Psoas muscle (tissue), 8 donors: Measurements from ENCODE around the gene PPL. TPM values are rescaled to one million over a fixed set of nuclear protein-coding genes. Genes with fewer than 3 reads are reported as not detected.
"Not testable (repeated sequence)": the region's sequence is repeated elsewhere in the genome, so short reads cannot be mapped to it uniquely, and the experiment has no call there.

Source experiments
- ATAC-seq, 4 donors: fragments of 200-7000 bp; cut with Tn5 transposase; one replicate each; pipeline ENCODE4 v1.9.1; 2020; ENCODE audit warnings: moderate library complexity in 3 of 4, mild to moderate bottlenecking in 2 of 4
- DNase-seq, 2 donors: peaks; one replicate each; pipeline ENCODE4 v3.0.0-alpha.2; 2020
- H3K27ac ChIP-seq: fragments of 200-600 bp; one replicate; pipeline ENCODE4 v1.8.0; 2022
- H3K27me3 ChIP-seq, 3 donors: fragments of 200-600 bp in 1 of 3; one replicate each; pipeline versions ENCODE4 v1.6.1 to v1.8.0; 2013 to 2022; ENCODE audit warnings: low read length in 2 of 3, mild to moderate bottlenecking in 2 of 3, moderate library complexity in 1 of 3; ENCODE audit not compliant: insufficient read depth in 3 of 3
- H3K36me3 ChIP-seq, 2 donors: fragments of 200-600 bp in 1 of 2; one replicate each; pipeline versions ENCODE4 v1.6.1 to v1.8.0; 2013 to 2022; ENCODE audit warnings: low read depth in 1 of 2, mild to moderate bottlenecking in 1 of 2, moderate library complexity in 1 of 2; ENCODE audit not compliant: insufficient read depth in 1 of 2
- H3K4me1 ChIP-seq: fragments of 200-600 bp; one replicate; pipeline ENCODE4 v1.8.0; 2022
- H3K4me3 ChIP-seq: fragments of 200-600 bp; one replicate; pipeline ENCODE4 v1.8.0; 2022; ENCODE audit warnings: mild to moderate bottlenecking
- H3K9me3 ChIP-seq: fragments of 200-600 bp; one replicate; pipeline ENCODE4 v1.8.0; 2022
- CTCF ChIP-seq: fragments of 200-600 bp; IDR thresholded peaks from one replicate; pipeline ENCODE4 v1.8.0; 2022; ENCODE audit warnings: antibody characterized with exemption
- WGBS, 3 donors: extraction: QIAGEN DNeasy Blood & Tissue Kit; methylation state at CpG; one replicate each; pipeline versions ENCODE4 v1.1.6 to v1.1.7; 2013; 5-methylcytosine and 5-hydroxymethylcytosine counted together
- intact Hi-C, 2 donors: fragments of 100-400 bp; cut with DNase I; formaldehyde crosslinking; loops; one replicate each; pipeline versions ENCODE4 v1.11.0 to v1.14.2; 2022
- polyA plus RNA-seq, 3 donors: library from polyadenylated mRNA; stranded (reverse); fragments of 200-250 nt; gene quantifications; one replicate each; pipeline ENCODE4 v1.2.3, GENCODE V29; 2013
- total RNA-seq, 4 donors: library from RNA; stranded (reverse); fragmentation: NEBNext Ultra II Directional in 2 of 4; extraction: Animal tissue kit (Norgen Biotek cat#: 25700) in 2 of 4; gene quantifications; one replicate each; pipeline versions ENCODE4 v1.2.1 to v1.2.4, GENCODE V29; 2021 to 2023
- donor health status: healthy with polysubstance abuse.
- donor health status: DM: no; HTN: no; CAD: no; lungs with moderate emphysema.
- donor health status: Bipolar disorder and iron deficiency.
- donor health status: healthy.
- donor health status: DM: yes; HTN: yes; CAD: no.
- donor health status: DM: no; HTN: no; CAD: no.
- donor health status: DM: no; HTN: no; CAD: no.
- donor health status: DM: yes; HTN: yes; CAD: no.

Gene PPL
- total and polyA plus RNA-seq, 7 donors = 2.4 to 7.2 (median 4.4) TPM

GRCh38 chr16:4898811-4899473, 38.0 kb downstream of the PPL start:
- H3K4me1 ChIP-seq = no peaks in the 10 kb centered on the region
- ATAC-seq (no peak), DNase-seq (no peak)
- 90 to 92% (median 90%) methylated on average over 26 to 28 of the region's 28 CpGs for WGBS, 3 donors
- intact Hi-C loops = no loop called here
- no peaks in the 10 kb centered on the region for H3K27me3 ChIP-seq
- peaks cover 0 to under 1% of the 10 kb centered on the region in 2 donors for H3K36me3 ChIP-seq
- TF ChIP-seq CTCF = no peak
- no peak overlapping the region for H3K27ac ChIP-seq
- no peak overlapping the region for H3K4me3 ChIP-seq
- no peaks in the 10 kb centered on the region for H3K9me3 ChIP-seq

GRCh38 chr16:4897328-4897727, 39.6 kb downstream of the PPL start:
- Histone ChIP-seq H3K27ac (no peak overlapping the region), H3K4me3 (no peak overlapping the region), H3K4me1 (no peaks in the 10 kb centered on the region), H3K27me3 (no peaks in the 10 kb centered on the region), H3K36me3 (peaks cover 0 to 4% of the 10 kb centered on the region in 2 donors), H3K9me3 (no peaks in the 10 kb centered on the region)
- 92 to 96% (median 93%) methylated on average over 7 of the region's 7 CpGs for WGBS, 3 donors
- ATAC-seq (no peak), DNase-seq (no peak)
- no peak for TF ChIP-seq CTCF
- intact Hi-C loops = no loop called here

- DNase-seq, H3K4me3 ChIP-seq, H3K27me3 ChIP-seq, H3K27ac ChIP-seq, H3K9me3 ChIP-seq, intact Hi-C loops, H3K4me1 ChIP-seq, H3K36me3 ChIP-seq, ATAC-seq: not testable (repeated sequence)
- WGBS, 3 donors = 49 to 61% (median 52%) methylated on average over 9 of the region's 9 CpGs
These were observed 40.2 kb downstream of the PPL start for GRCh38 chr16:4896761-4897160.

GRCh38 chr16:4895366-4895765, 41.6 kb downstream of the PPL start:
- peaks cover 0 to 14% of the 10 kb centered on the region in 2 donors for H3K36me3 ChIP-seq
- intact Hi-C loops = no loop called here
- no peak overlapping the region for H3K4me3 ChIP-seq
- 88 to 92% (median 90%) methylated on average over 10 to 13 of the region's 13 CpGs for WGBS, 3 donors
- no peaks in the 10 kb centered on the region for H3K27me3 ChIP-seq
- H3K9me3 ChIP-seq = no peaks in the 10 kb centered on the region
- H3K4me1 ChIP-seq = no peaks in the 10 kb centered on the region
- no peak for TF ChIP-seq CTCF
- DNase-seq (no peak), ATAC-seq (no peak)
- no peak overlapping the region for H3K27ac ChIP-seq

- peaks cover 0 to 22% of the 10 kb centered on the region in 2 donors for H3K36me3 ChIP-seq
- no peaks in the 10 kb centered on the region for H3K27me3 ChIP-seq
- WGBS, 3 donors = 85 to 90% (median 87%) methylated on average over 19 to 22 of the region's 22 CpGs
- TF ChIP-seq CTCF = no peak
- no peak overlapping the region for H3K4me3 ChIP-seq
- DNase-seq (no peak), ATAC-seq (no peak)
- H3K9me3 ChIP-seq = no peaks in the 10 kb centered on the region
- H3K27ac ChIP-seq = no peak overlapping the region
- intact Hi-C loops = no loop called here
- no peaks in the 10 kb centered on the region for H3K4me1 ChIP-seq
These were observed 42.4 kb downstream of the PPL start for GRCh38 chr16:4894276-4895150.
